ENCODE data around the gene HLA-C. TPM values are rescaled to one million over a fixed set of nuclear protein-coding genes. Genes with fewer than 3 reads are reported as not detected.
"Not testable (repeated sequence)": the region's sequence is repeated elsewhere in the genome, so short reads cannot be mapped to it uniquely, and the experiment has no call there.

Gene HLA-C
- total RNA-seq, 4 donors from 2014 or later = 106 to 510 (median 336) TPM

GRCh38 chr6:31285982-31286381 lies 14.1 kb upstream of the HLA-C start:
- no peak for DNase-seq (ENCODE audit: low spot score in 2 of 2)
- Histone ChIP-seq H3K36me3 (no peaks in the 10 kb centered on the region), H3K4me1 (no peaks in the 10 kb centered on the region), H3K9me3 (no peaks in the 10 kb centered on the region), H3K27me3 (no peaks in the 10 kb centered on the region), H3K27ac (no peak overlapping the region), H3K4me3 (no peak overlapping the region)
- WGBS = 51% methylated on average over 2 of the region's 2 CpGs
- no peak for TF ChIP-seq EP300 (IDR thresholded peaks at IDR 0.05)

- Histone ChIP-seq H3K27me3 (no peaks in the 10 kb centered on the region), H3K9me3 (no peaks in the 10 kb centered on the region), H3K4me3 (no peak overlapping the region), H3K4me1 (no peaks in the 10 kb centered on the region), H3K27ac (no peak overlapping the region), H3K36me3 (no peaks in the 10 kb centered on the region)
- no peak for DNase-seq (ENCODE audit: low spot score in 2 of 2)
- no peak for TF ChIP-seq POLR2AphosphoS5 (IDR thresholded peaks at IDR 0.05)
- no peak for TF ChIP-seq CTCF (IDR thresholded peaks at IDR 0.05)
- WGBS = 69% methylated on average over 3 of the region's 3 CpGs
Observed at GRCh38 chr6:31285486-31285885, 13.6 kb upstream of the HLA-C start.

GRCh38 chr6:31279647-31280046 lies 7.8 kb upstream of the HLA-C start:
- H3K27ac ChIP-seq; H3K9me3 ChIP-seq; DNase-seq (ENCODE audit: low spot score in 2 of 2); H3K4me1 ChIP-seq; H3K27me3 ChIP-seq; H3K4me3 ChIP-seq; H3K36me3 ChIP-seq: not testable (repeated sequence)
- 89% methylated on average over 3 of the region's 3 CpGs for WGBS

GRCh38 chr6:31272836-31273626 lies 1.1 kb upstream of the HLA-C start:
- H3K4me3 ChIP-seq = peak overlapping the region; percentile 72
- 40% methylated on average over 9 of the region's 10 CpGs for WGBS
- DNase-seq (ENCODE audit: low spot score in 2 of 2) = no peak
- H3K4me1 ChIP-seq = peaks cover 7% of the 10 kb centered on the region
- peak overlapping the region; percentile 95 for H3K27ac ChIP-seq
- H3K27me3 ChIP-seq = no peaks in the 10 kb centered on the region
- no peaks in the 10 kb centered on the region for H3K36me3 ChIP-seq
- H3K9me3 ChIP-seq = no peaks in the 10 kb centered on the region
- TF ChIP-seq EP300 (IDR thresholded peaks at IDR 0.05) = no peak
- TF ChIP-seq CTCF (IDR thresholded peaks at IDR 0.05) = no peak
- TF ChIP-seq POLR2A (IDR thresholded peaks at IDR 0.05) = no peak

GRCh38 chr6:31272436-31272835 lies 544 bp upstream of the HLA-C start:
- no peak for TF ChIP-seq EP300 (IDR thresholded peaks at IDR 0.05)
- TF ChIP-seq POLR2AphosphoS5 (IDR thresholded peaks at IDR 0.05) = no peak
- TF ChIP-seq POLR2A (IDR thresholded peaks at IDR 0.05) = no peak
- no peak for TF ChIP-seq CTCF (IDR thresholded peaks at IDR 0.05)
- no peaks in the 10 kb centered on the region for H3K36me3 ChIP-seq
- H3K4me3 ChIP-seq = peak overlapping the region; percentile 72
- WGBS = 4% methylated on average over 4 of the region's 4 CpGs
- DNase-seq (ENCODE audit: low spot score in 2 of 2) = no peak
- H3K4me1 ChIP-seq = peaks cover 7% of the 10 kb centered on the region
- H3K27ac ChIP-seq = peak overlapping the region; percentile 95
- no peaks in the 10 kb centered on the region for H3K9me3 ChIP-seq
- H3K27me3 ChIP-seq = no peaks in the 10 kb centered on the region

GRCh38 chr6:31270788-31271640 lies 878 bp downstream of the HLA-C start:
- Histone ChIP-seq H3K27ac (peak overlapping the region; percentile 95), H3K4me1 (peaks cover 7% of the 10 kb centered on the region), H3K36me3 (no peaks in the 10 kb centered on the region), H3K27me3 (no peaks in the 10 kb centered on the region), H3K4me3 (peak overlapping the region; percentile 72), H3K9me3 (no peaks in the 10 kb centered on the region)
- peak; percentile 85 for DNase-seq (ENCODE audit: low spot score in 2 of 2)
- 17% methylated on average over 18 of the region's 62 CpGs for WGBS
- TF ChIP-seq POLR2A (IDR thresholded peaks at IDR 0.05) (no peak), CTCF (IDR thresholded peaks at IDR 0.05) (no peak), EP300 (IDR thresholded peaks at IDR 0.05) (no peak), POLR2AphosphoS5 (IDR thresholded peaks at IDR 0.05) (no peak)
